HG03064 (cell line): ENCODE results near the gene AKT2.

Experiments
- ATAC-seq: cut with Tn5 transposase; IDR thresholded peaks from one replicate; pipeline ENCODE4 v1.9.1; 2021; ENCODE audit warnings: low read depth; ENCODE audit not compliant: unreplicated experiment

The AKT2 gene

GRCh38 chr19:40238775-40239174 lies 46.4 kb downstream of the AKT2 start:
- ATAC-seq: no peak

- ATAC-seq: no peak
Observed at GRCh38 chr19:40237791-40238190, 47.4 kb downstream of the AKT2 start.

GRCh38 chr19:40236366-40236765 lies 48.8 kb downstream of the AKT2 start:
- ATAC-seq: no peak

GRCh38 chr19:40236026-40236355 lies 49.2 kb downstream of the AKT2 start:
- no peak for ATAC-seq

- no peak for ATAC-seq
Observed at GRCh38 chr19:40235238-40236025, 49.7 kb downstream of the AKT2 start.

- no peak for ATAC-seq
Observed at GRCh38 chr19:40234429-40235237, 50.5 kb downstream of the AKT2 start.

- no peak for ATAC-seq
Observed at GRCh38 chr19:40233811-40234389, 51.2 kb downstream of the AKT2 start.

GRCh38 chr19:40232949-40233810 lies 52.0 kb downstream of the AKT2 start:
- no peak for ATAC-seq

GRCh38 chr19:40232479-40232878 lies 52.7 kb downstream of the AKT2 start:
- no peak for ATAC-seq

GRCh38 chr19:40231544-40232424 lies 53.4 kb downstream of the AKT2 start:
- no peak for ATAC-seq

GRCh38 chr19:40231057-40231456 lies 54.1 kb downstream of the AKT2 start:
- no peak for ATAC-seq

- ATAC-seq: no peak
Observed at GRCh38 chr19:40229926-40230417, 55.2 kb downstream of the AKT2 start.

- no peak for ATAC-seq
Observed at GRCh38 chr19:40229484-40229883, 55.7 kb downstream of the AKT2 start.

GRCh38 chr19:40228863-40229262 lies 56.3 kb downstream of the AKT2 start:
- no peak for ATAC-seq

GRCh38 chr19:40228346-40228745 lies 56.8 kb downstream of the AKT2 start:
- no peak for ATAC-seq

- ATAC-seq: no peak
Observed at GRCh38 chr19:40225440-40226305, 59.5 kb downstream of the AKT2 start.

- ATAC-seq: no peak
Observed at GRCh38 chr19:40224342-40225150, 60.6 kb downstream of the AKT2 start.
